GM23338 (cell line): ENCODE measurements around the gene DNAJC7. TPM values are rescaled to one million over a fixed set of nuclear protein-coding genes. Genes with fewer than 3 reads are reported as not detected.

ENCODE experiments used
- ATAC-seq: fragments of 200-7000 bp; cut with Tn5 transposase; 3 replicates; pipeline ENCODE4 v1.9.1; 2020
- DNase-seq: peaks from one replicate; pipeline ENCODE4 v3.0.0-alpha.2; 2015; ENCODE audit warnings: low spot score
- H2AFZ ChIP-seq: fragments of 200-600 bp; sonication (generic); 2 replicates; pipeline ENCODE4 v1.8.0; 2016; ENCODE audit warnings: antibody characterized with exemption, mild to moderate bottlenecking, moderate library complexity
- H3F3A ChIP-seq: fragments of 200-600 bp; sonication (generic); replicated peaks from 2 replicates; pipeline ENCODE4 v1.8.0; 2017; ENCODE audit warnings: antibody characterized with exemption, mixed run types, low read depth
- H3K27ac ChIP-seq: fragments of 200-600 bp; sonication (generic); 2 replicates; pipeline ENCODE4 v1.6.1; 2016; ENCODE audit warnings: low read depth
- H3K27me3 ChIP-seq: fragments of 200-600 bp; sonication (generic); 2 replicates; pipeline ENCODE4 v1.8.0; 2016; ENCODE audit warnings: mild to moderate bottlenecking, mixed run types, moderate library complexity; ENCODE audit not compliant: insufficient read depth
- H3K36me3 ChIP-seq: fragments of 200-600 bp; sonication (generic); 2 replicates; pipeline ENCODE4 v1.8.0; 2016; ENCODE audit warnings: mild to moderate bottlenecking; ENCODE audit not compliant: insufficient read depth
- H3K4me1 ChIP-seq: fragments of 200-600 bp; sonication (generic); 2 replicates; pipeline ENCODE4 v1.8.0; 2016; ENCODE audit warnings: mild to moderate bottlenecking, moderate library complexity; ENCODE audit not compliant: insufficient read depth
- H3K4me2 ChIP-seq: fragments of 200-600 bp; sonication (generic); 2 replicates; pipeline ENCODE4 v1.7.1; 2017; ENCODE audit warnings: mixed run types
- H3K4me3 ChIP-seq: fragments of 200-600 bp; sonication (generic); 2 replicates; pipeline ENCODE4 v1.6.1; 2016; ENCODE audit warnings: mixed run types
- H3K79me2 ChIP-seq: fragments of 200-600 bp; sonication (generic); replicated peaks from 2 replicates; pipeline ENCODE4 v1.8.0; 2017; ENCODE audit warnings: mild to moderate bottlenecking; ENCODE audit not compliant: insufficient read depth
- H3K9me2 ChIP-seq: fragments of 200-600 bp; sonication (generic); 2 replicates; pipeline ENCODE4 v1.8.0; 2017; ENCODE audit not compliant: insufficient read depth
- H4K20me1 ChIP-seq: fragments of 200-600 bp; sonication (generic); replicated peaks from 2 replicates; pipeline ENCODE4 v1.8.0; 2017; ENCODE audit warnings: mild to moderate bottlenecking; ENCODE audit not compliant: insufficient read depth
- H3K27ac Mint-ChIP-seq: 2 replicates; pipeline ENCODE4 v1.8.0; 2020; ENCODE audit warnings: inconsistent platforms, mild to moderate bottlenecking, moderate library complexity, mixed read lengths
- H3K27me3 Mint-ChIP-seq: 3 replicates; pipeline ENCODE4 v1.8.0; 2022; ENCODE audit warnings: low read depth, mild to moderate bottlenecking, moderate library complexity, mixed read lengths, inconsistent platforms; ENCODE audit not compliant: insufficient read depth, poor library complexity
- H3K36me3 Mint-ChIP-seq: 3 replicates; pipeline ENCODE4 v1.8.0; 2021; ENCODE audit warnings: low read depth, mild to moderate bottlenecking, inconsistent platforms, moderate library complexity, mixed read lengths
- H3K4me1 Mint-ChIP-seq: 3 replicates; pipeline ENCODE4 v1.8.0; 2020; ENCODE audit warnings: mild to moderate bottlenecking, inconsistent platforms, mixed read lengths
- H3K4me3 Mint-ChIP-seq: 3 replicates; pipeline ENCODE4 v1.8.0; 2021; ENCODE audit warnings: moderate library complexity, mild to moderate bottlenecking, inconsistent platforms, mixed read lengths
- H3K9me3 Mint-ChIP-seq: 3 replicates; pipeline ENCODE4 v1.8.0; 2020; ENCODE audit warnings: moderate library complexity, mild to moderate bottlenecking, inconsistent platforms, mixed read lengths
- CREB1 ChIP-seq: fragments of 250-450 bp; sonication (Bioruptor Pico); IDR thresholded peaks from 2 replicates; pipeline ENCODE4 v1.5.0; 2020; ENCODE audit warnings: low read depth, mild to moderate bottlenecking, moderate library complexity
- CTCF ChIP-seq, 2 experiments: fragments of 200-600 bp in 1 of 2; sonication (generic) in 1 of 2; conservative IDR thresholded peaks; 2 replicates each; pipeline versions ENCODE4 v1.5.1 to v1.6.1; 2016 to 2017; ENCODE audit warnings: antibody characterized with exemption in 2 of 2, low read depth in 2 of 2, mild to moderate bottlenecking in 2 of 2, moderate library complexity in 1 of 2
- ETS1 ChIP-seq: IDR thresholded peaks from 2 replicates; pipeline ENCODE4 v1.6.1; 2016; ENCODE audit warnings: antibody characterized with exemption
- EZH2 ChIP-seq: fragments of 200-600 bp; sonication (generic); IDR thresholded peaks from one replicate; pipeline ENCODE4 v1.8.0; 2017; ENCODE audit warnings: antibody characterized with exemption, mild to moderate bottlenecking, low read depth; ENCODE audit not compliant: unreplicated experiment
- EZH2phosphoT487 ChIP-seq: fragments of 200-600 bp; sonication (generic); IDR thresholded peaks from one replicate; pipeline ENCODE4 v1.8.1; 2018; ENCODE audit warnings: antibody characterized with exemption; ENCODE audit not compliant: unreplicated experiment
- JUNB ChIP-seq: IDR thresholded peaks from one replicate; pipeline ENCODE4 v1.6.1; 2016; ENCODE audit warnings: antibody characterized with exemption; ENCODE audit not compliant: unreplicated experiment
- NANOG ChIP-seq: IDR thresholded peaks from 2 replicates; pipeline ENCODE4 v1.6.1; 2016; ENCODE audit warnings: antibody characterized with exemption, borderline replicate concordance
- POLR2AphosphoS5 ChIP-seq: IDR thresholded peaks from 2 replicates; pipeline ENCODE4 v1.6.1; 2016; ENCODE audit warnings: antibody characterized with exemption, low read depth
- REST ChIP-seq: IDR thresholded peaks from one replicate; pipeline ENCODE4 v1.6.1; 2018; ENCODE audit warnings: antibody characterized with exemption; ENCODE audit not compliant: unreplicated experiment
- STAT1 ChIP-seq: IDR thresholded peaks from one replicate; pipeline ENCODE4 v1.6.1; 2016; ENCODE audit warnings: antibody characterized with exemption; ENCODE audit not compliant: unreplicated experiment
- ZNF114 ChIP-seq: fragments of 250-450 bp; sonication (Bioruptor Pico); IDR thresholded peaks from 2 replicates; pipeline ENCODE4 v1.5.0; 2020; ENCODE audit warnings: mild to moderate bottlenecking, moderate library complexity
- ZNF331 ChIP-seq: fragments of 250-450 bp; sonication (Bioruptor Pico); IDR thresholded peaks from 2 replicates; pipeline ENCODE4 v1.5.0; 2020; ENCODE audit warnings: low read depth, mild to moderate bottlenecking, moderate library complexity
- ZNF462 ChIP-seq: fragments of 250-450 bp; sonication (Bioruptor Pico); IDR thresholded peaks from 2 replicates; pipeline ENCODE4 v1.5.0; 2020; ENCODE audit warnings: mild to moderate bottlenecking, moderate library complexity
- polyA plus RNA-seq: library from polyadenylated mRNA; unstranded; fragments of >200 nt; fragmentation: Nextera tagmentation; extraction: Ambion mirVana; gene quantifications from 2 replicates; pipeline ENCODE4 v1.2.1, GENCODE V29; 2016
- total RNA-seq: library from RNA; depleted of rRNA; stranded (reverse); fragments of >200 nt; shearing (Covaris generic); gene quantifications from 2 replicates; pipeline ENCODE4 v1.2.3, GENCODE V29; 2014

The DNAJC7 gene
- total and polyA plus RNA-seq, 2 experiments from 2014 or later, result 139 to 141 TPM

GRCh38 chr17:41982026-41982760 lies 35.0 kb downstream of the DNAJC7 start:
- no peak overlapping the region for H3K27ac Mint-ChIP-seq
- Histone ChIP-seq H3K79me2 (no peaks in the 10 kb centered on the region), H3K4me1 (no peaks in the 10 kb centered on the region), H2AFZ (no peak overlapping the region), H3F3A (peaks cover 27% of the 10 kb centered on the region), H3K4me2 (no peak overlapping the region), H3K4me3 (no peak overlapping the region), H3K27ac (no peak overlapping the region), H3K9me2 (no peaks in the 10 kb centered on the region), H3K27me3 (no peaks in the 10 kb centered on the region), H3K36me3 (peaks cover 72% of the 10 kb centered on the region), H4K20me1 (peaks cover 24% of the 10 kb centered on the region)
- no peak for ATAC-seq
- no peak overlapping the region; the same call in 2 of the 3 replicates for H3K4me3 Mint-ChIP-seq
- no peaks in the 10 kb centered on the region for H3K9me3 Mint-ChIP-seq
- TF ChIP-seq ZNF331 (CRISPR knock-in tag) (no peak), POLR2AphosphoS5 (no peak), STAT1 (no peak), ZNF462 (CRISPR knock-in tag) (no peak), CREB1 (CRISPR knock-in tag) (no peak), JUNB (no peak), REST (no peak), ETS1 (no peak), EZH2 (no peak), CTCF (conservative IDR thresholded peaks at IDR 0.05; ENCODE audit: low read depth in 2 of 2) (no peak), ZNF114 (CRISPR knock-in tag) (no peak), NANOG (no peak), EZH2phosphoT487 (no peak)
- no peaks in the 10 kb centered on the region for H3K4me1 Mint-ChIP-seq
- H3K27me3 Mint-ChIP-seq, result peaks cover 9% of the 10 kb centered on the region
- DNase-seq, result no peak
- peaks cover 90% of the 10 kb centered on the region for H3K36me3 Mint-ChIP-seq
